Panc1 (cell line): ENCODE data around the gene NOTCH1. TPM values are rescaled to one million over a fixed set of nuclear protein-coding genes. Genes with fewer than 3 reads are reported as not detected.

Experiments used
- ATAC-seq: fragments of 200-7000 bp; cut with Tn5 transposase; 2 replicates; pipeline ENCODE4 v1.9.1; 2020; ENCODE audit warnings: mild to moderate bottlenecking, moderate library complexity
- BruUV-seq: library from RNA; stranded (reverse); fragments of 400-500 nt; replicated peaks from 2 replicates; lab custom pipeline; 2021; lab: Mats Ljungman, UMichigan
- CTCF ChIA-PET: fragments of 300-600 bp; sonication (Branson Sonifier 250); formaldehyde crosslinking; loops from one replicate; lab custom pipeline; 2022; ENCODE audit warnings: antibody characterized with exemption; lab: Charles Lee
- POLR2A ChIA-PET: fragments of 300-600 bp; sonication (Branson Sonifier 250); formaldehyde crosslinking; loops from one replicate; lab custom pipeline; 2022; ENCODE audit warnings: antibody characterized with exemption; lab: Charles Lee
- DNase-seq: peaks from one replicate; pipeline ENCODE4 v3.0.0-alpha.2; 2010; ENCODE audit warnings: low read depth, low spot score
- H3K27ac ChIP-seq: 2 replicates; pipeline ENCODE4 v1.5.1; 2011; ENCODE audit warnings: mild to moderate bottlenecking, low read length, inconsistent platforms
- H3K27me3 ChIP-seq: fragments of 200-500 bp; sonication (Bioruptor generic); 2 replicates; pipeline ENCODE4 v1.6.0; 2014; ENCODE audit warnings: low read length, inconsistent platforms; ENCODE audit not compliant: control insufficient read depth, insufficient read depth
- H3K36me3 ChIP-seq: fragments of 200-500 bp; sonication (Bioruptor generic); 2 replicates; pipeline ENCODE4 v1.5.1; 2014; ENCODE audit warnings: inconsistent platforms, mild to moderate bottlenecking, low read length, moderate library complexity; ENCODE audit not compliant: control insufficient read depth, insufficient read depth
- H3K4me1 ChIP-seq: 2 replicates; pipeline ENCODE4 v1.5.1; 2011; ENCODE audit warnings: inconsistent platforms, mild to moderate bottlenecking, low read length, moderate library complexity; ENCODE audit not compliant: control insufficient read depth, insufficient read depth
- H3K4me3 ChIP-seq, 2 experiments: 2 replicates each; pipeline ENCODE4 v1.5.1; 2011 to 2012; ENCODE audit warnings: low read depth in 2 of 2, low read length in 2 of 2, mild to moderate bottlenecking in 2 of 2, inconsistent platforms in 1 of 2, moderate library complexity in 1 of 2
- H3K9me3 ChIP-seq: fragments of 200-500 bp; sonication (Bioruptor generic); 2 replicates; pipeline ENCODE4 v1.5.1; 2014; ENCODE audit warnings: low read depth, mild to moderate bottlenecking, inconsistent platforms, low read length, moderate library complexity; ENCODE audit not compliant: control insufficient read depth, insufficient read depth
- POLR2AphosphoS5 ChIP-seq: IDR thresholded peaks from 2 replicates; pipeline ENCODE4 v1.6.1; 2012; ENCODE audit warnings: mild to moderate bottlenecking, low read depth, low read length, moderate library complexity
- SIN3A ChIP-seq: IDR thresholded peaks from 2 replicates; pipeline ENCODE4 v1.6.1; 2012; ENCODE audit warnings: low read depth, mild to moderate bottlenecking, low read length, moderate library complexity, borderline replicate concordance; ENCODE audit not compliant: insufficient read depth
- TCF7L2 ChIP-seq: IDR thresholded peaks from 2 replicates; pipeline ENCODE4 v1.6.1; 2011; ENCODE audit warnings: mild to moderate bottlenecking, low read depth, low read length, inconsistent platforms
- in situ Hi-C: cut with HindIII; loops from 2 replicates; pipeline ENCODE4 v1.10.0; 2016; ENCODE audit warnings: low sequenced_read_pairs, low pct_unique_long_range_greater_than_20kb
- intact Hi-C: fragments of 100-400 bp; cut with micrococcal nuclease; formaldehyde crosslinking; loops from one replicate; pipeline ENCODE4 v1.10.0; 2022; ENCODE audit not compliant: unreplicated experiment
- total RNA-seq: library from RNA; stranded (reverse); gene quantifications from one replicate; pipeline ENCODE4 v1.2.1, GENCODE V29; 2021; ENCODE audit not compliant: unreplicated experiment
- TF ChIP-seq, protein P1 (sequence below): fragments of 450-650 bp; IDR thresholded peaks from 2 replicates; pipeline ENCODE4 v1.5.1; 2017; ENCODE audit warnings: mild to moderate bottlenecking
- TF ChIP-seq, protein P2 (sequence below), 2 experiments: IDR thresholded peaks; 2 replicates each; pipeline ENCODE4 v1.6.1; 2011 to 2012; ENCODE audit warnings: low read depth in 2 of 2, control low read depth in 1 of 2, low read length in 1 of 2, mild to moderate bottlenecking in 1 of 2, moderate library complexity in 1 of 2; ENCODE audit not compliant: insufficient read depth in 1 of 2

Gene NOTCH1
- total RNA-seq, 1 experiment from 2014 or later: 13.4 TPM

DNA sequence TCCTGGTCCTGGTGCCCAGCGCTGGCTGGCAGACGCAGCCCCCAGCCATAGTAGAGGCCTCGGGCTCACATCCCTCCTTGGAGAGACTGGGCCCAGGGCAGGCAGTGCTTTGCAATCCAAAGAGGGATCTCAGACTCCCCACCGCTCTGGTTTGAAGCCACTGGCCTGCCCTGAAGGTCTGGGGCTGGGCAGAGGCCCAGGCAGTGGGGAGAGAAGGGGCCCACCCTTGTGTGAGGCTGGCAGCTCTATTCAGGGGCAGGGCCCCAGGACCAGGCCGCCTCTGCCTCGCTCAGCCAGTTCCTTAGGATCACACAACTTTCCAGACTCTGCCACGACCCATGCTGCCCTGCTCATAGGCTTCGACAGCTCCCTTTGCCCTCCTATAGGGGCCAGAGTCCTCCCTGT lies 52.3 kb downstream of the NOTCH1 start:
- DNase-seq: no peak
- ChIA-PET POLR2A (no interaction called here), CTCF (no interaction called here)
- no peaks in the 10 kb centered on the region for H3K9me3 ChIP-seq
- ATAC-seq: 0 out of 2 replicates have a peak, but pooled peaks have one; percentile 51
- H3K4me1 ChIP-seq: no peaks in the 10 kb centered on the region
- intact Hi-C loops (no loop called here), in situ Hi-C loops (no loop called here)
- H3K36me3 ChIP-seq: no peaks in the 10 kb centered on the region
- no peak overlapping the region for H3K4me3 ChIP-seq
- BruUV-seq: no TSS peak
- H3K27me3 ChIP-seq: no peaks in the 10 kb centered on the region
- no peak overlapping the region for H3K27ac ChIP-seq
- TF ChIP-seq, protein P1, sequence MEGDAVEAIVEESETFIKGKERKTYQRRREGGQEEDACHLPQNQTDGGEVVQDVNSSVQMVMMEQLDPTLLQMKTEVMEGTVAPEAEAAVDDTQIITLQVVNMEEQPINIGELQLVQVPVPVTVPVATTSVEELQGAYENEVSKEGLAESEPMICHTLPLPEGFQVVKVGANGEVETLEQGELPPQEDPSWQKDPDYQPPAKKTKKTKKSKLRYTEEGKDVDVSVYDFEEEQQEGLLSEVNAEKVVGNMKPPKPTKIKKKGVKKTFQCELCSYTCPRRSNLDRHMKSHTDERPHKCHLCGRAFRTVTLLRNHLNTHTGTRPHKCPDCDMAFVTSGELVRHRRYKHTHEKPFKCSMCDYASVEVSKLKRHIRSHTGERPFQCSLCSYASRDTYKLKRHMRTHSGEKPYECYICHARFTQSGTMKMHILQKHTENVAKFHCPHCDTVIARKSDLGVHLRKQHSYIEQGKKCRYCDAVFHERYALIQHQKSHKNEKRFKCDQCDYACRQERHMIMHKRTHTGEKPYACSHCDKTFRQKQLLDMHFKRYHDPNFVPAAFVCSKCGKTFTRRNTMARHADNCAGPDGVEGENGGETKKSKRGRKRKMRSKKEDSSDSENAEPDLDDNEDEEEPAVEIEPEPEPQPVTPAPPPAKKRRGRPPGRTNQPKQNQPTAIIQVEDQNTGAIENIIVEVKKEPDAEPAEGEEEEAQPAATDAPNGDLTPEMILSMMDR: no peak
- TF ChIP-seq POLR2AphosphoS5 (no peak), SIN3A (no peak), TCF7L2 (no peak)
- TF ChIP-seq, protein P2, sequence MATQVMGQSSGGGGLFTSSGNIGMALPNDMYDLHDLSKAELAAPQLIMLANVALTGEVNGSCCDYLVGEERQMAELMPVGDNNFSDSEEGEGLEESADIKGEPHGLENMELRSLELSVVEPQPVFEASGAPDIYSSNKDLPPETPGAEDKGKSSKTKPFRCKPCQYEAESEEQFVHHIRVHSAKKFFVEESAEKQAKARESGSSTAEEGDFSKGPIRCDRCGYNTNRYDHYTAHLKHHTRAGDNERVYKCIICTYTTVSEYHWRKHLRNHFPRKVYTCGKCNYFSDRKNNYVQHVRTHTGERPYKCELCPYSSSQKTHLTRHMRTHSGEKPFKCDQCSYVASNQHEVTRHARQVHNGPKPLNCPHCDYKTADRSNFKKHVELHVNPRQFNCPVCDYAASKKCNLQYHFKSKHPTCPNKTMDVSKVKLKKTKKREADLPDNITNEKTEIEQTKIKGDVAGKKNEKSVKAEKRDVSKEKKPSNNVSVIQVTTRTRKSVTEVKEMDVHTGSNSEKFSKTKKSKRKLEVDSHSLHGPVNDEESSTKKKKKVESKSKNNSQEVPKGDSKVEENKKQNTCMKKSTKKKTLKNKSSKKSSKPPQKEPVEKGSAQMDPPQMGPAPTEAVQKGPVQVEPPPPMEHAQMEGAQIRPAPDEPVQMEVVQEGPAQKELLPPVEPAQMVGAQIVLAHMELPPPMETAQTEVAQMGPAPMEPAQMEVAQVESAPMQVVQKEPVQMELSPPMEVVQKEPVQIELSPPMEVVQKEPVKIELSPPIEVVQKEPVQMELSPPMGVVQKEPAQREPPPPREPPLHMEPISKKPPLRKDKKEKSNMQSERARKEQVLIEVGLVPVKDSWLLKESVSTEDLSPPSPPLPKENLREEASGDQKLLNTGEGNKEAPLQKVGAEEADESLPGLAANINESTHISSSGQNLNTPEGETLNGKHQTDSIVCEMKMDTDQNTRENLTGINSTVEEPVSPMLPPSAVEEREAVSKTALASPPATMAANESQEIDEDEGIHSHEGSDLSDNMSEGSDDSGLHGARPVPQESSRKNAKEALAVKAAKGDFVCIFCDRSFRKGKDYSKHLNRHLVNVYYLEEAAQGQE (IDR thresholded peaks at IDR 0.05; ENCODE audit: insufficient read depth in 1 of 2, low read depth in 2 of 2, low read length in 1 of 2): no peak

DNA sequence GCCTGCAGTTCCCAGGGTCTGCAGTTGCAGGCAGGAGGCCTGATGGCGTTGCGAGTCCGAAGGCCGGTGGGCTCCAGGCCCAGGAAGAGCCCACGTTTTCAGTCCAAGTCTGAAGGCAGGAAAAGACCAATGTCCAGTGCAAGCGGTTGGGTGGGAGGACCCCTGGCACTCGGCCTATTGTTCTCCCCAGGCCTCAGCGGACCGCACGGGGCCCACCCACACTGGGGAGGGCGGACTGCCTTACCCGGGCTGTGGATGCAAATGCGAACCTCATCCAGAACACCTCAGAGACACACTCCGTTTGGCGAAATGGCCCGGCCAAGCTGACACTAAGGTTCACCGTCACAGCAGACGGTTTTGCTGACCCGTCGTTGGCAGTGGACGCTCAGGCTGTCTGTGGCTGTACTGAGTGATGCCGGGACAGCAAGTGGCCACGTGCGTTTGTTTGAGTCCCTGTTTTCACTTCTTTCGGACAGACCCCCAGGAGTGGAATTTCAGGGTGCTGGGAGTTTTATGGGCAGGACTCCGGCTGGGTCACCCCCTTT lies 52.8 kb downstream of the NOTCH1 start:
- CTCF ChIA-PET: no interaction called here

More for the DNA sequence above, 52.8 kb downstream of the NOTCH1 start:
- H3K4me1 ChIP-seq: no peaks in the 10 kb centered on the region
- no peak overlapping the region for H3K27ac ChIP-seq
- BruUV-seq: no TSS peak
- no peaks in the 10 kb centered on the region for H3K27me3 ChIP-seq
- no peaks in the 10 kb centered on the region for H3K9me3 ChIP-seq
- no peak for DNase-seq
- in situ Hi-C loops: no loop called here
- no peak for TF ChIP-seq POLR2AphosphoS5
- TF ChIP-seq, protein P1: no peak
- TF ChIP-seq SIN3A: no peak
- TF ChIP-seq, protein P2 (IDR thresholded peaks at IDR 0.05; ENCODE audit: insufficient read depth in 1 of 2, low read depth in 2 of 2, low read length in 1 of 2): no peak
- no peak for TF ChIP-seq TCF7L2
- ATAC-seq: no peak
- intact Hi-C loops: no loop called here
- H3K36me3 ChIP-seq: no peaks in the 10 kb centered on the region
- no peak overlapping the region for H3K4me3 ChIP-seq
- POLR2A ChIA-PET: no interaction called here
